Measurements from ENCODE around the gene SH3RF3. TPM values are rescaled to one million over a fixed set of nuclear protein-coding genes. Genes with fewer than 3 reads are reported as not detected.

Gene SH3RF3
- total RNA-seq, 1 donor from 2014 or later: 1.7 TPM

GRCh38 chr2:109427661-109428091 is 298.7 kb downstream of the SH3RF3 start:
- Mint-ChIP-seq H3K4me1 (ENCODE audit: low read depth, unreplicated experiment) (no peaks in the 10 kb centered on the region), H3K9me3 (ENCODE audit: unreplicated experiment) (no peaks in the 10 kb centered on the region), H3K27me3 (ENCODE audit: unreplicated experiment) (peaks cover 2% of the 10 kb centered on the region), H3K4me3 (ENCODE audit: unreplicated experiment) (no peak overlapping the region), H3K36me3 (ENCODE audit: unreplicated experiment) (no peaks in the 10 kb centered on the region), H3K27ac (ENCODE audit: unreplicated experiment) (no peak overlapping the region)
- no peak for TF ChIP-seq CTCF (IDR thresholded peaks at IDR 0.05; ENCODE audit: partially characterized antibody, unreplicated experiment)
- no peak for DNase-seq

- no peak overlapping the region for H3K4me3 Mint-ChIP-seq (ENCODE audit: unreplicated experiment)
- H3K36me3 Mint-ChIP-seq (ENCODE audit: unreplicated experiment): no peaks in the 10 kb centered on the region
- H3K9me3 Mint-ChIP-seq (ENCODE audit: unreplicated experiment): no peaks in the 10 kb centered on the region
- H3K27me3 Mint-ChIP-seq (ENCODE audit: unreplicated experiment): peaks cover 2% of the 10 kb centered on the region
- H3K27ac Mint-ChIP-seq (ENCODE audit: unreplicated experiment): no peak overlapping the region
- DNase-seq: no peak
- no peaks in the 10 kb centered on the region for H3K4me1 Mint-ChIP-seq (ENCODE audit: low read depth, unreplicated experiment)
- no peak for TF ChIP-seq CTCF (IDR thresholded peaks at IDR 0.05; ENCODE audit: partially characterized antibody, unreplicated experiment)
Measured at GRCh38 chr2:109428281-109428680, 299.3 kb downstream of the SH3RF3 start.

GRCh38 chr2:109428841-109429566 is 300.0 kb downstream of the SH3RF3 start:
- Mint-ChIP-seq H3K27ac (ENCODE audit: unreplicated experiment) (no peak overlapping the region), H3K4me3 (ENCODE audit: unreplicated experiment) (no peak overlapping the region), H3K9me3 (ENCODE audit: unreplicated experiment) (no peaks in the 10 kb centered on the region), H3K36me3 (ENCODE audit: unreplicated experiment) (no peaks in the 10 kb centered on the region), H3K27me3 (ENCODE audit: unreplicated experiment) (peaks cover 2% of the 10 kb centered on the region), H3K4me1 (ENCODE audit: low read depth, unreplicated experiment) (no peaks in the 10 kb centered on the region)
- no peak for TF ChIP-seq CTCF (IDR thresholded peaks at IDR 0.05; ENCODE audit: partially characterized antibody, unreplicated experiment)
- DNase-seq: no peak

- Mint-ChIP-seq H3K27ac (ENCODE audit: unreplicated experiment) (no peak overlapping the region), H3K4me1 (ENCODE audit: low read depth, unreplicated experiment) (no peaks in the 10 kb centered on the region), H3K4me3 (ENCODE audit: unreplicated experiment) (no peak overlapping the region), H3K27me3 (ENCODE audit: unreplicated experiment) (peaks cover 2% of the 10 kb centered on the region), H3K9me3 (ENCODE audit: unreplicated experiment) (no peaks in the 10 kb centered on the region), H3K36me3 (ENCODE audit: unreplicated experiment) (no peaks in the 10 kb centered on the region)
- DNase-seq: no peak
- no peak for TF ChIP-seq CTCF (IDR thresholded peaks at IDR 0.05; ENCODE audit: partially characterized antibody, unreplicated experiment)
Measured at GRCh38 chr2:109429567-109430328, 300.7 kb downstream of the SH3RF3 start.

GRCh38 chr2:109430329-109430636 is 301.3 kb downstream of the SH3RF3 start:
- Mint-ChIP-seq H3K27me3 (ENCODE audit: unreplicated experiment) (peaks cover 2% of the 10 kb centered on the region), H3K27ac (ENCODE audit: unreplicated experiment) (no peak overlapping the region), H3K4me1 (ENCODE audit: low read depth, unreplicated experiment) (no peaks in the 10 kb centered on the region), H3K4me3 (ENCODE audit: unreplicated experiment) (no peak overlapping the region), H3K36me3 (ENCODE audit: unreplicated experiment) (no peaks in the 10 kb centered on the region), H3K9me3 (ENCODE audit: unreplicated experiment) (no peaks in the 10 kb centered on the region)
- no peak for DNase-seq
- no peak for TF ChIP-seq CTCF (IDR thresholded peaks at IDR 0.05; ENCODE audit: partially characterized antibody, unreplicated experiment)

Data from glutamatergic neuron (in vitro differentiated cells).